Activated CD8-positive, alpha-beta memory T cell treated with anti-CD3 and anti-CD28 coated beads for 36 hours (primary cell): Measurements from ENCODE around the gene CHST11. TPM values are rescaled to one million over a fixed set of nuclear protein-coding genes. Genes with fewer than 3 reads are reported as not detected.
"Not testable (repeated sequence)": the region's sequence is repeated elsewhere in the genome, so short reads cannot be mapped to it uniquely, and the experiment has no call there.

Source experiments
- CTCF ChIA-PET: fragments of 350-600 bp; sonication (Branson Sonifier 250); formaldehyde crosslinking; loops from one replicate; lab custom pipeline; 2021; ENCODE audit warnings: antibody characterized with exemption; lab: Charles Lee
- POLR2A ChIA-PET: fragments of 350-600 bp; sonication (Branson Sonifier 250); formaldehyde crosslinking; loops from one replicate; lab custom pipeline; 2021; ENCODE audit warnings: antibody characterized with exemption; lab: Charles Lee
- total RNA-seq, 2 experiments: library from RNA; stranded (reverse); gene quantifications; one replicate each; pipeline ENCODE4 v1.2.3, GENCODE V29; 2021

Gene CHST11
- total RNA-seq, 2 experiments from 2014 or later: 43.5 to 47.0 TPM

DNA sequence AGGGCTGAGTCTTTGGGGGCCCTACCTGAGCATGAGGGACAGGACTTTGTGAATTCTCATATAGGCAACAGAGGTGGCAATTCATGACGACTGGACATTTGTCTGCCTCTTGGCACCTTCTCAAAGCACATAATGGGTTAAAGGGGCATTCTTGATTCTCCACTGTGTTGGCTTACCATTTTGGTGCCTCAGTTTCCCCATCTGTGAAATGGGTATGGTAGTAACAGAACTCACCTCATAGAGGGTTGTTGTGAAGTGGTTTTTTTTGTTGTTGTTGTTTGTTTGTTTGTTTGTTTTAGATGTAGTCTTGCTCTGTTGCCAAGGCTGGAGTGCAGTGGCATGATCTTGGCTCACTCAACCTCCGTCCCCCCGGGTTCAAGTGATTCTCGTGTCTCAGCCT, 106.0 kb downstream of the CHST11 start:
- CTCF ChIA-PET: no interaction called here
- POLR2A ChIA-PET: no interaction called here

GRCh38 chr12:104564662-104565061, 107.9 kb downstream of the CHST11 start:
- ChIA-PET CTCF (interaction anchor here (0.7 kb wide), 1 partner anchor 19 kb away, joined by 3 read pairs; no protein-coding TSS in a partner anchor), POLR2A (interaction anchor here (0.6 kb wide), 1 partner anchor 372 kb away, joined by 3 read pairs; no protein-coding TSS in a partner anchor)

DNA sequence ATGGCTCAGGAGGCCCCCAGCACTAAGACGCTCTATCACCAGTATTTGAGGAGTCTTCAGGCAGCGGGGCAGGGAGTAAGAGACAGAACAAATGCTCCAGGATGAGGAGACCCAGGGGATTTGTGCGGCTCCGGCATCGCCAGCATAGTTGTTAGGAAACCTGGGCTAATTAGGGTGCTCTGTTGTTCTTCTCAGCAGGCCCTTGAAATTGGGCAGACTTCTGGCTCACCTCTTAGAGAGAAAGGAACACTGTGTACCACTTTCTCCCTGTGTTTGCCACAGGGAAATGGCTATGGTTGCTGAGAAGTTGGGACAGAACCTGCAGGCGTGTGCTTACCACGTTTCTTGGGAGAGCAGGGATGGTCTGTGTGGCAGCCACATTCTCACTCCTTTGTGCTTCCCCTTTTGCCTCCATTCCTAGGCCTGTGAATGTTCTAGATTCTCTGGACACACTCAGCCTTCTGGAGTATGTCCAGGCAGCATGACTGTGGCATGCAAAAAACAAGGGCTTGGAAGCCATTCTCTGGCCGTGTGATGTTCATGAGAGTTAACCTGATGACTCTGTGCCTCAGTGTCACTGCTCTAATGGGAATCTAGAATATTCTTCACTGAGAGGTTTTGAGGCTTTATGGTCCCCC, 109.0 kb downstream of the CHST11 start:
- ChIA-PET POLR2A (no interaction called here), CTCF (no interaction called here)

DNA sequence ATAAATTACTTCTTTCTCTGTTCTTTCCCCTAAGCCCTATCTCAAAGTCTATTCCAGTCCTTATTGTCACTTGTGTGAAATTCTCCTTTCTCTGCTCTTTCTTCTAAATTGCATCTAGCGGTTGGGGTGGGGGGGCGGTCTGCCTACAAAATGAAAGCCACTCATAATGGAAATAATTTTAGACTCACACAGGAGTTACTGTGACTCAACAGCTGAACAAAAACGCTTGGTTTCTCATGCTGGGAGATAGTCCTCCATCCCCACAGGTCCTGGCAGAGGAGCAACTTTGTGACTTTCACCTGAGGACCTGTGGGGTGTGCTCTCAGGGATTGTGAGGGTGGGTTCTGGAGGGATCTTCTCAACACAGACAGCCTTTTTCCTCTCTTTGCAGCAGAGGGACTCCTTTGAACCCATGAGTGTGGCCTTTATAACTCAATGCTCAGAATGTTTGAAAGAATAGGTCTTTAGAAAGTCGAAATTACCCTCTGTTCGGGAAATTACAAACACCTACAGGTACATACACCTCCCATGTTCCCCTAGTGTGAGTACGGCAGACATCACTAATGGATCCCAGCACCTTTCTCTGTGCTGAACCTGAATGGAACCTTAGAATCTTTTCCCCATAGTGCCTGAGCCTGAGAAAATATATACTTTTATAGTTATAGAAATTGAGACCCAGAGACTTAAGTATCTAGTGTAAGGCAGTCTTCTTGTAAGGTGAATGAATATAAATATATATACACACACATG, 109.7 kb downstream of the CHST11 start:
- CTCF ChIA-PET: no interaction called here

GRCh38 chr12:104567832-104568486, 111.2 kb downstream of the CHST11 start:
- ChIA-PET POLR2A (interaction anchor here (0.7 to 1.5 kb wide), 2 partner anchors 11 to 90 kb away, joined by 3 to 4 read pairs; no protein-coding TSS in a partner anchor), CTCF (interaction anchor here (0.6 to 1.9 kb wide), 3 partner anchors 90 to 118 kb away, joined by 3 to 7 read pairs (median 4); partner anchors contain the start of gene CHST11)

More for the DNA sequence above, 109.7 kb downstream of the CHST11 start:
- POLR2A ChIA-PET: no interaction called here

- CTCF ChIA-PET: interaction anchor here (0.6 to 2.8 kb wide), 5 partner anchors 90 to 187 kb away, joined by 3 to 7 read pairs (median 4); partner anchors contain the start of gene CHST11
- POLR2A ChIA-PET: interaction anchor here (0.7 to 1.5 kb wide), 3 partner anchors 10 to 91 kb away, joined by 3 to 8 read pairs (median 4); no protein-coding TSS in a partner anchor
Observed at GRCh38 chr12:104568487-104568868, 111.7 kb downstream of the CHST11 start.

DNA sequence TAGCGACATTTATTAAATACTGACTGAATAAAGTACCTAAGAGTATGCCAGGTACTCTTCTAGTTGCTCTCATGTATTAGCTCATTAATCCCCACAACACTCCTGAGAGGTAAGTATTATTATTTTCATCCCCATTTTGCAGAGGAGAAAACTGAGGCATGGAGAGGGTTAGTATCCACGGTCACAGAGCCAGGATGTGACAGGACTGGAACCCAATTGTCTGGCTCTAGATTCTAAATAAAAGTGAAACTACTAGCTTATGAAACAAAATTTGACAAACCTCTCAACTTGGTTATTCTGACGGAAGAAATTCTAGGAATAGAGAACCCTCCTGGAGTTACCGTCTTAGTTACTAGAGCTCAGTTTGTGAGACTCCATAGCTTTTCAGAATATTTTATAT, 112.2 kb downstream of the CHST11 start:
- POLR2A ChIA-PET: interaction anchor here (0.7 to 1.5 kb wide), 4 partner anchors 10 to 91 kb away, joined by 3 to 8 read pairs (median 4); no protein-coding TSS in a partner anchor
- CTCF ChIA-PET: interaction anchor here (0.6 to 2.8 kb wide), 6 partner anchors 17 to 187 kb away, joined by 3 to 7 read pairs (median 4); partner anchors contain the start of gene CHST11

DNA sequence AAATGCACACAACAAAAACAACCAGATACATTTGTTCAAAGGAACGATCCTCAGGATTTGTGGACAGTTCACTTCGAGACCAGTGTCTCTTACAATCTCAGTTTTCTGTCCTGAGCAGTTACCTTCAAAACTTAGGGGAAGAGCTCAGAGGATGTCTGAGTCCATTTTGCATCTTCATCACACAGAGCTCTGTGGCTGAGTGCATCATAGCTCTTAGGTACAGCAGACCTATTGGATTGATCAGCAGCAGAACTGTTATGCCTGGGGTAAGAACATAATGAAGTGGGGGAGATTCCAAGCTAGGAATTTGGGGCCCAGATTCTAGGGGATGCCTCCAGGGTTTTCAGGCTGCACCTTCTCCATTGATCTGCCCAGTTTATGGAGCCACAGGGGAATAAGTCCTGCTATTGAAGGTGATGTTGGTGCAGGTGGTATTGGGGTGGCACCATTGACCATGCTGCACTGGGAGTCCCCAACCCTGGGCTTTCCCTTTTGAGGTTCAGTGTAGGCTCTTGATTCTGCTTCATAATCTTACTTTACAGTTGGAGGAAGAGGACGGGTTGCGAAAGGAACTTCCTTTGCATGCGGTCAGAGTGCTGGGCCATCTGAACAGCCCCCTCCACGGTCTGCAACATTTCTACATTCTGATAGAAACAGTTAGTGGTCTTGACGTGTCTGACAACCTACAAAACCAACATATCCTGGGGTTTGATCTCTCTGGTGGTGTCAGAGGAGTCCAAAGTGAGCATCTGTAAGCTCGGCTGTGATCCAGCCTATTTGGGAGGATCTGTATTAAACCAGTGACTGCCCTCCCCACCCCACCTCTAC, 112.8 kb downstream of the CHST11 start:
- ChIA-PET CTCF (interaction anchor here (1.2 to 2.8 kb wide), 6 partner anchors 16 to 188 kb away, joined by 3 to 7 read pairs (median 4); partner anchors contain the start of gene CHST11), POLR2A (interaction anchor here (0.7 to 1.5 kb wide), 5 partner anchors 10 to 112 kb away, joined by 3 to 8 read pairs (median 4); no protein-coding TSS in a partner anchor)

DNA sequence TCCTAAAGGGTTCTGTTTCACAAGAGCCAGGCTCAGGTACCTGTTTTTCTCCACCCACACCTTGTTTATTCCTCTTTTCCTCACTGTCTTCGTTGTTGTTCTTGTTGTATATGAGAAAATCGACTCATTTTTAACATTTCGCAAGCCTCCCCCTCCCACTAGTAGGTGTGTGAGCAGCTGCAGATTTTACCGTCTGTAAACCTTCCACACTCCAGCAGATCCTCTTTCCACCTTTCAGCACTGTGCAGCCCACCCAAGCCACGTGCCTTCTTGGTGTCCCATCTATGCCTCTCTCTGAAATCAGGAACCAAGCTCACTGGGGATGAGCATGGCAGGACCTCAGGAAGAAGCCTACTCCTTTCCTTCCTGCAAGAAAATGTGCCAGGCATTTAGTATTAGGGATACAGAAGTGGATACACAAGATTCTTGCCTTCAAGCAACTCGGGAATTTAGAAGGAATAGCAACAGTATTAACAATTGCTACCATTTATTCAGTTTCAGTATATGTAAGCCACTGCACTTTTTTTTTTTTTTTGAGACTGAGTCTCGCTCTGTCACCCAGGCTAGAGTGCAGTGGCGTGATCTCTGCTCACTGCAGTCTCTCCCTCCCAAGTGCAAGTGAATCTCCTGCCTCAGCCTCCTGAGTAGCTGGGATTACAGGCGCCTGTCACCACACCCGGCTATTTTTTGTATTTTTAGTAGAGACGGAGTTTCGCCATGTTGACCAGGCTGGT, 113.6 kb downstream of the CHST11 start:
- CTCF ChIA-PET: interaction anchor here (1.2 to 2.8 kb wide), 3 partner anchors 16 to 189 kb away, joined by 3 to 7 read pairs (median 3); no protein-coding TSS in a partner anchor
- POLR2A ChIA-PET: interaction anchor here (0.7 to 1.5 kb wide), 3 partner anchors 36 to 113 kb away, joined by 3 to 8 read pairs (median 4); no protein-coding TSS in a partner anchor

- POLR2A ChIA-PET: no interaction called here
- CTCF ChIA-PET: no interaction called here
Observed at GRCh38 chr12:104571328-104571727, 114.6 kb downstream of the CHST11 start.

GRCh38 chr12:104574353-104574752, 117.6 kb downstream of the CHST11 start:
- CTCF ChIA-PET: interaction anchor here (0.7 kb wide), 1 partner anchor 193 kb away, joined by 3 read pairs; no protein-coding TSS in a partner anchor
- POLR2A ChIA-PET: not testable (repeated sequence)

DNA sequence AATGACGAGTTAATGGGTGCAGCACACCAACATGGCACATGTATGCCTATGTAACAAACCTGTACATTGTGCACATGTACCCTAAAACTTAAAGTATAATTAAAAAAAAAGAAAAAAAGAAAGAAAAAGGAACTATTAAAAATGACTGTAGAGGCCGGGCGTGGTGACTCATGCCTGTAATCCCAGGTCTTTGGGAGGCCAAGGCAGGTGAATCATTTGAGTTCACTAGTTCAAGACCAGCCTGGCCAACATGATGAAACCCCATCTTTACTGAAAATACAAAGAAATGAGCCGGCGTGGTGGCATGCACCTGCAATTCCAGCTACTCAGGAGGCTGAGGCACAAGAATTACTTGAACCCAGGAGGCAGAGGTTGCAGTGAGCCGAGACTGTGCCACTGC, 118.0 kb downstream of the CHST11 start:
- CTCF ChIA-PET: interaction anchor here (0.7 to 1.3 kb wide), 2 partner anchors 31 to 193 kb away, joined by 3 read pairs; no protein-coding TSS in a partner anchor
- POLR2A ChIA-PET: not testable (repeated sequence)

DNA sequence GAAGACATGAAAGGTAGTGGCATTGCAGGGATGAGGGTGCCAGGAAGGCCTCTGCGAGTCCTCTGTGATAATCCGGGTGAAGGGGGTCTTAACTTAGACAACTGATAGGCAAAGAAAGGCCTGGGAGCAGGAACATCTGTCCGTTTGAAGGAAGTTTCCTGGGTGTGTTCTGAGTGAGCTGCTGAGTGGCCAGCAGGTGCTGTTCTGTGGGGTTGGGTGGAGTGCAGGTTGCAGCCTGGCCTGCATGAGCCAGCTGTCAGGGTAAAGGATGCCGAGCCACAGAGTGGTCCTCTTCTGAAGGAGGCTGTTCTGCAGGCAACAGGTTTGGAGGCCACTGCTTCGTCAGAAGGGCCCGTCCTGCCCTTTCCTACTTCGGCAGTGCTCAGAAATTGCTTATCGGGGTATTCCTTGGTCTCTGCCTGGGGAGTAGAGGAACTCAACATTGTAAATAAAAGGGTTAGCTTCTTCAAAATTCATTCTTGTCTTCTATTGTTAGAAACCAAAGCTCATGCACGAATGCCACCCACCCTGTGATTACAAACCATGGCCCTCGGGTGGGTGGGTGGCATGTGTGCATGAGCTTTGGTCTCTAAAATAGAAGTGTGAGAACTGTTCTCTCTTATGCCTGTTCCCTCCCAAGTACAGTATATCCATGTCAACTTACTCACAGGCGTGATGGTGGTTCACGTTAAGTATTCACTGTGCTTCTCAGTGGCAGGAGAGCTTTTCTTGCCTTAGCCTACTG, 118.9 kb downstream of the CHST11 start:
- POLR2A ChIA-PET: interaction anchor here (0.5 kb wide), 1 partner anchor 534 kb away, joined by 5 read pairs; no protein-coding TSS in a partner anchor

DNA sequence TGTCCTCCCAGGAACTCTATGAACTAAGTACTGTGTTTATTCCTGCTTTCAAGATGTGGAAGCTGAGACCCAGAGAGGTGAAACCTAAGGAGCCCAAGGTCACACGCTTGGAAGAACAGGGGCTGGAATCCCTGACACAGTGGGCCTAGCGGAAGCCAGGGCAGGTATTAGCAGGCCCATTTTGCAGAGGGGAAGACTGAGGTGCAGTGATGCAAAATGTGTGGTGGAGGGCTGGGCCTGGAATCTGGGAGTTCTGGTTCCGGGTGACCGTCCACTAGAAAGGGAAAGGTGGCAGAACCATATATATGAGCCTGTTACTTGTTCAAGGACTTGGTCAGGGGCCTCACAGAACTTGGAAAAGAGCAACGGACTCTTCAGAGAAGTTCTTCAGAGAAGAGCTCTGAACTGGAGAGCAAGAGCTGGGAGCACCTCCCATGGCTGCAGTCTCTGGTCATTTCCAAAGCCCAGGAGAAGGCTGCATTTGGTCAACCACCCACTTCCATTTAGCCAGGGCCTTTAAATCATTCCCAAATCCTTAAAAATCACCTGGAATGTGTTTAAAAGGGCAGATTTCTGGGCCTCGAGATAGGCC, 119.5 kb downstream of the CHST11 start:
- ChIA-PET POLR2A (interaction anchor here (0.5 kb wide), 1 partner anchor 533 kb away, joined by 5 read pairs; no protein-coding TSS in a partner anchor), CTCF (interaction anchor here (0.5 to 1.3 kb wide), 2 partner anchors 33 to 387 kb away, joined by 3 read pairs; no protein-coding TSS in a partner anchor)

More for the DNA sequence above, 118.9 kb downstream of the CHST11 start:
- CTCF ChIA-PET: interaction anchor here (0.5 to 1.3 kb wide), 2 partner anchors 32 to 386 kb away, joined by 3 read pairs; no protein-coding TSS in a partner anchor

GRCh38 chr12:104576980-104577580, 120.3 kb downstream of the CHST11 start:
- ChIA-PET POLR2A (interaction anchor here (0.7 kb wide), 1 partner anchor 208 kb away, joined by 8 read pairs; no protein-coding TSS in a partner anchor), CTCF (no interaction called here)
